Left colon (tissue), 2 donors: ENCODE results near the gene LRMDA. TPM values are rescaled to one million over a fixed set of nuclear protein-coding genes. Genes with fewer than 3 reads are reported as not detected.

ENCODE experiments used
- ATAC-seq: fragments of 200-7000 bp; cut with Tn5 transposase; one replicate; pipeline ENCODE4 v1.9.1; 2020; ENCODE audit warnings: mild to moderate bottlenecking, moderate library complexity
- DNase-seq, 2 donors: peaks; one replicate each; pipeline ENCODE4 v3.0.0-alpha.2; 2020
- intact Hi-C, 2 donors: fragments of 100-400 bp; cut with DNase I in 1 of 2; cut with micrococcal nuclease in 1 of 2; formaldehyde crosslinking; loops; one replicate each; pipeline versions ENCODE4 v1.11.2 to v1.14.0; 2022; cut with DNase I, micrococcal nuclease
- total RNA-seq, 2 donors: library from RNA; stranded (reverse); fragmentation: NEBNext Ultra II Directional; extraction: Animal tissue kit (Norgen Biotek cat#: 25700); gene quantifications; one replicate each; pipeline ENCODE4 v1.2.1, GENCODE V29; 2021
- donor health status: DM: no; HTN: no; CAD: no.
- donor health status: DM: yes; HTN: yes; CAD: no.

The LRMDA gene
- total RNA-seq, 2 donors from 2014 or later = 8.1 to 10.6 TPM

DNA sequence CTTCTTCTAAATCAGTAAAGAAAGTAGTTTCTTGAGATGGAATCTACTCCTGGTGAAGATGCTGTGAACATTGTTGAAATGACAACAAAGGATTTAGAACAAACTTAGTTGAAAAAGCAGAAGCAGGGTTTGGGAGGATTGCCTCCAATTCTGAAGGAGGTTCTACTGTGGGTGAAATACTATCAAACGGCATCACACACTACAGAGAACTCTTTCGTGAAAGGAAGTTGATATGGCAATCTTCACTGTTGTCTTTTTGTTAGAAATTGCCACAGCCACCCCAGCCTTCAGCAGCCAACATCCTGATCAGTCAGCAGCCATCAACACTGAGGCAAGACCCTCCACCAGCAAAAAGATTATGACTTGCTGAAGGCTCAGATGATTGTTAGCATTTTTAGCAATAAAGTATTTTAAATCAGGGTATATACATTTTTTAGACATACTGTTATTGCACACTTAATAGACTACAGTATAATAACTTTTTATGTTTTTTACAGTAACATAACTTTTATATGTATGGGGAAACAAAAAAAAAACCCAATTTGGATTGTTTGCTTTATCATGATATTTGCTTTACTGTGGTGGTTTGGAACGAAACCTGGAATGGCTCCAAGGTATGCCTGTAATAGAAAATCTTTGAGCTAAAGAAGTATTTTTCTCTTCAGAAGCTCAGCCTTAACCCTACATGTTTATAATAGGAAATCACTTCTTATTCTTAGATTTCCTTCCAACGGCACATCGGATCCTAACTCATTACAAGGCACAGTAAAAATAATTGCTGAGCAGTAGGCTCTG, 257.3 kb downstream of the LRMDA start:
- intact Hi-C loops = no loop called here
- no peak for DNase-seq

DNA sequence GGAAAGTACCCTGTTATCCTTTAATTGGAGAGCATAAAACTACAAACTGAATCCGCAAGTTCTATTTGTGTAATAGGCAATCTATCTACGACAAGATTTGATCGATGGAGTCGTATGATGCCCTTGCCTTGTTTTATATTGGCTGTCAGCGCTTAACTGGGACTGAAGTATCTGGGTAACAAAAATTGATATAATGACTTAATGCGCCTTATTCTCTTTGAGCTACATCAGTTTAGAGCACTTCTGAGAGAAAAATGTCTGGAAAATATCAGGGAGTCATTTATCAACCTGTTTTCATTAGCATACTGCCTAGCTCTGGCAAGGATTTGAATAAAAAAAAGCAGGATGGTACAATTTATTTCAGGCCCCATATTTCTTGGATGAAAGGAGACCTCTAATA, 262.1 kb downstream of the LRMDA start:
- intact Hi-C loops = no loop called here
- ATAC-seq (no peak), DNase-seq (no peak)

More for the DNA sequence above, 257.3 kb downstream of the LRMDA start:
- no peak for ATAC-seq

DNA sequence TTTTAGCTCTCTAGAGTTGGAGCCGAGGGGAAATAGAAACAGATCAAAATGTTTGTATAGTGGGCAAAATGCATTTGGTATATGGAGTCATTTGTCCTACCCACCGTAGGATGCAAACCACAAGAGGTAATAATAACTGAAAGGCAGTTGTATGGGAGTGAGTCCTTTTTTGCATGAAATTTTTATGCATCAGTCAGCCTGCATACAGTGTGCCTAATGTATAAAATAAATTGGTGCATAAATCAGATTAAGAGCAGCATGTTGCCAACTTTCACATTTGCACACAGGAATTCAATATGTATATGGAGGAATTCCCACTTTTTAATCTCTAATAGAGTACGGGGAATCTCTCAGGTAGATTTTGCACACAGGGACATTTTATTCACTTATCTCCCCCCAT, 262.8 kb downstream of the LRMDA start:
- ATAC-seq (no peak), DNase-seq (no peak)
- intact Hi-C loops = no loop called here

DNA sequence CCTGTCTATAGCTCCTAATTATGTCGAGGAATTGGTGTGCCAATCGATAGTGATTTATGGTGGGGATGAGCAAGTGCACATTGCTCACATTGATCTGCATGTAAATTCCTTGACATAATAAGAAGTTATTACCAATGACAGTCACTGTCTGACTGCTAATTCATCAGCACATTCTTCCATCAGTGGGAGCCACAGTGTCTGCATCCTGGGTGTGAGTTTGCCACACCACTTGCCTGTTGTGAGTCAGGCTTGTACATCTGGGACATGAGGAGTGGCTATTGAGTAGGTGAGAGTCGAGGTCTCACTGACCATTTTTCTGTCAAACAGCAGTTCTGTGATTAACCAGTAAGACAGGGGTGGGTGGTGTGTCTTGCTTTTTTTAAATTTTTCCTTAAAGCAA, 263.4 kb downstream of the LRMDA start:
- intact Hi-C loops = no loop called here
- no peak for ATAC-seq
- DNase-seq = no peak

DNA sequence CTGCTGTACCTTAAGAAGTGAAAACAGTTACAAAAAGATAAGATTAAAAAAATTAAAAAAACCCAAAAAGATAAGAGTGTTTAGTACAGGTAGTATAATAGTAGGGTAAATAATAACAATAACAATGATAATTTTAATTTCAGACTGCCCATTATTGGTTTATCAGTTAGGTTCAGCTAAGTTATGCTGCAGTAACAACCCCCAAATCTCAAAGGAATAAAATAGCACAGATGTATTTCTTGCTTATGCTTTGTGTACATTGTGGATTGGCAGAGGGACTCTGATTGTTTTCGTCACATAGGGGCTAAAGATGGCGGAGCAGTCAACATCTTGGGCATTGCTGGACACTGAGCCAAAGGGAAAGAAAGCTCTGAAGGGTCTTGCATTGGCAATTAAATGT, 264.6 kb downstream of the LRMDA start:
- intact Hi-C loops = no loop called here
- DNase-seq = no peak
- ATAC-seq = no peak

DNA sequence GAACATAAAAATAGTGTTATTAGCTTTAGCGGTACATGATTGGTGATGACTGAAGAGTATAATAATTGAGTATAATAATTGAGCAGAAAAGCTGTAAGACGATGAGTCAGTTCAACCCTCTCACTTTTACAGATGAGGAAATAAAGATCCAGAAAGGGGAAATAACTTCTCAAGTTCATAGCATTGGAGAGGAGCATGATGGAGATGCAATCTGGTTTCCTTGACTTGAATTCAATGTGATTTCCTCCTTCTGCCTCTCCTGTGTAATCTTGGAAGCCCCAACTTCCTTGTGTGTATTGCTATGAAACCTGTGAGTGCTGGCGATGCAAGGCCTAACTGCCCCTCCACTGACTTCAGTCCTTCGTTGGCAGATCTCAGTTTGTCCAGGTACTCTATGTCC, 265.1 kb downstream of the LRMDA start:
- no peak for DNase-seq
- intact Hi-C loops = no loop called here
- ATAC-seq = no peak

DNA sequence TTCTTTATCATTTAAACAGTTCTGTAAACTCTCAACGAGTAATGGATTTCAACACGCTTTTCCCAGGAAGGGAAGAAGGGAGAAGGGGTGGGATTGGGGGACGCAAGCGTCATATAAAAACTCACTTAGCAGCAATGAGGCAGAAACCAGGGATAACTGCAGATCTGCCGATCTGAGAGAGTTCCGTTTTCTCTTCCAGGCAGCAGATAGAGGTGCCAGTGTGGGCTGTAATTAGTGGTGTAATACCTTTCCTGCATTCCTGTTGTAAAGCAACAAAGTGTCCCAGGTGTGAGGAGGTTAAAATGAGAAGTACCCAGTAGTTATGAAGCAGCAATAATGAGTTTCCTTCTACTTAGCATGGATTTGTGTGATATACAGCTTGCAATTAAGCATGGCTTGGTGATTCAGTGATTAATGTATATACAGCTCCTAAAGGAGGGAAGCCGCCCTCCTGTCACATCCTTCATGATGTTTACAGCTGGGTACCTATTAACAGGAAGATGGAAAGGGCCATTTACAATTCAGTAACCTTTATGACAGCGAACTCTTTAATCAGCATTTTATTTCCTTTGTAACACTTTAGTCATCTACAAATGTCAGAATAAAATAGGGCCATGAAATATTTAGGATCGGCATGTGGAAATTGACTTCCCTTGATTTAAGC, 271.9 kb downstream of the LRMDA start:
- intact Hi-C loops = no loop called here
- DNase-seq (no peak), ATAC-seq (peak; percentile 65)

DNA sequence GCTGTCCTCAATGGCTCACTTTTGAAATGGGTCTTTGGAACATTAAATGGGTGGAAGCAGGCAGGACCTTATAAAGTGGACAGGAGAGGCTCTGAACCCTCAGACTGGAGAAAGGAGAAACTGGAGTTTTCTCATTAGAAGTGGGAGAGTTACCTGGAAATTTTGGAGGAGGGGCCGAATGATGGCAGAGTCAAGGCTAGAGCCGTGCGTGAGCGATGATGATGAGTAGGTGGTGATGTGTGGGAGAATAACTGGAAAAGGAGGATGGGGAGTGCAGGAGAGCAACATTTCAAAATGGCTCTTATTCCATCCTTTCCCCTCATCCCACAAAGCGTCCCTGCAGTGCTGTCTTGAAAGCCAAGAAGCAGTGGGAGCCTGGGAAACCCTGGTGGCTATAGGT, 274.0 kb downstream of the LRMDA start:
- DNase-seq (no peak), ATAC-seq (no peak)
- intact Hi-C loops = no loop called here

DNA sequence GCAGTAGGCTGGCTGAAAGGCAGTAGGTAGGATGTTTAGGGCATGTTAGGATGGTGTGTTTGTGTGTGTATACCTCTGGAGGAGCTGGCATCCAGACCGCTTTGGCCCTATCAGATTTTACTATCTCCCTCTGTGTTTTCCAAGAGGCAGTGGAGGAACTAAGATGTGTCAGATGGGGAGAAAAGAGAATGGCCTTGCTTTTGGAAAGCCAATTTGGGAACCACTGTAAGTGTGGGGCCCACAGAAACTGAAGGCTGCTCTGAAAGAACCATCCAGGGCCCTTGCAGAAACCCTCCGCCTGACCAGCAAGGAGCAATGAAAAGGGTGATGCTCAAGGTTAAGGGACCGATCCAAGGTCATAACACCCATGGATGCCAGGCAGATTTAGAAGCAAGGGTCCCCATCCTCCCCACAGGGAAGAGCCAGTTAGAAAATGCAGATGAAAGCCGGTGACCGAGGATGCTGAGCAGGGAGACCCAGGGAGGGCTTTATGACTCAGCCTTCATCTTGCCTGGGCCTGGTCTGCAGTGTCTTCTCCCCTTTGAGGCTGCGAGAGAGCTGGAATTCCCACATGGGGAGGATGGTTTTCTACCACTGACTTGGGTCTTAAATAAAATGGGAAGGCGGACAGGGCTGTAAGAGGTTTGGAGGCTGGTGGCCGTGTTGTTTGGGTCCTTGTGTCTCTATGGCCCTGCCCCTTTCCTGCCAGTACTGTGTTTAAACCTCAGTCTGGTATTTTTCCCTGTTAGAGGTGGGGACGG, 275.8 kb downstream of the LRMDA start:
- intact Hi-C loops = no loop called here
- no peak for DNase-seq
- no peak for ATAC-seq

DNA sequence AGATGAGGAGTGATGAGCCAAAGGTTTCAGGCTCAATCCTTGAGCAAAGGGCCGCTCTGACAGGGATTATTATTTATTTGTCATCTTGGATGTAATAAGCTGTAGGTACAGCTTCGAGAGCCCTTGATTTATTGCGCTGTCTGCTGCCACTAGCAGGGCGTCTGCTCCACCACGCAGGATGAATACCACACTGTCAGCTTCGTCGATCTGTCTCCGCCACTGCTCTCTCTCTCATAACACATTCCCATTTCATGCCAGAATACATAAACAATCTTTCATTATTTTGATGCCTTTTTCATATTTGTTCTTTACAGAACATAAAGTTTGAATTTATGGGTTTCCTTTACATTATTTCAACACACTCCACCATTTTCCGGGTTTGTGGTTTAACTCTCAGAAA, 276.6 kb downstream of the LRMDA start:
- DNase-seq (no peak), ATAC-seq (no peak)
- intact Hi-C loops = no loop called here

DNA sequence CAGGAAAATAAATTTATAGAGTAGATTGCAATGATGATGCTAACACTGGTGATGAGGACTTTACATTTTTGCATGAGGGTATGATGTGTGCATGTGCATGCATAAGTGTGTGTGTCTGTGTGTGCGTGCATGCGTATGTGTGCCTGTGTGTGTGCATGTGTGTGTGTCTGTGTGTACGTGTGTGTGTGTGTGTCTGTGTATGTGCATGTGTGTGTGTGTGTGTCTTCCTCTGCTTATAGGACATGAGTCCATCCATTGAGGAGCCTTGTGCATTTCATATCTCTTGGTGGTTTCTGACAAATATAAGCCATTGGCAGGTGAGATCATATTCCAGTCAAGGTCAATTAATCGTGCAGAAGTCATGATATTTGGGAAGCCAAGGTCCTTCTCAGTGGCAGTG, 277.8 kb downstream of the LRMDA start:
- ATAC-seq (no peak), DNase-seq (no peak)
- intact Hi-C loops = no loop called here

DNA sequence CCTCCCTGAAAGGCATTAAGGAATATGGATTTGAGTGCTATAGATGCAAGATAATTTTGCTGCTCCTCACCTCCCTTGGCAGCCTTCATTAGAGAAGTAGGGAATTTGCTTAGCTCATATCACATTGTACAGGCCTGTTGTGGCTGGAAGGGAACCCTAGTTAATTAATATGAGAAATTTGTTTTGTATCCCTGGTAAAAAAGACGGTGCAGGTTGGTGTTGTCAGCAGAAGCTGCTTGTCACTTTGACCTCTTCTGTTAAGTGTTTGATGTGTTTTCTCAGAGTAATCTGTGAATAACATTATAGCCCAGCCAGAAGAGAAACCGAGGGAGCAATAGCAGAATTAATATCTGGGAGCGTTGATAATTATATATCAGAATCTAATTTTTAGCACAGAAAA, 278.4 kb downstream of the LRMDA start:
- DNase-seq (no peak), ATAC-seq (no peak)
- intact Hi-C loops = no loop called here

DNA sequence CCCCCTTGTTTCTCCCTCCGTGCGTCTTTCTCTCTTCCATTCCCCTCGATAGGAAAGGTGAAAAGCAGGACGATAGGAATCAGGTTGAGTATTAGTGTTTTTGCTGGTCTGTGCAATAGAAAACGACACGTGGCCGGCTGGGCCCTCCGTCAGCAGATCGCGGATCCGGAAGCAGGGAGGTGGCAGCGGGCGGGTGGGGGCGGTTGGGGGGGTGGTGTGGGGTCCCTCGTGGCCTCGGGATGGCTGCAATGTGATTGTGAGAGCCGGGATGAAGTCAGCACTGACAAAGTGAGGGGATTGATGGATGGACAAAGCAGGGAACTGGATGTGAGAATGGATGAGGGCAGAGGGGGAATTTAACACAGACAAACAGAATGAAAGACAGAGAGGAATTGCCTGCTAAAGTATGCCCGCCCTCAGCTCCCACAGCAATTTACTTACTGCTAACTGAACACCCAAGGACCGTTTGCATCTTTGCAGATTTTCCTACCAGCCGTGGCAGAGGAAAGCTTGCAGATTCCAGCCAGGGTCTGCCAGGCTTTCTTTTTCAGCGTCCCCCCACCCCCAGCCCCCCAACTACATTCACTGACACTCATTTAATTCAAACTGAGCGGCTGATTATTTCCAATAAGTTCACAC, 280.9 kb downstream of the LRMDA start:
- intact Hi-C loops = no loop called here
- ATAC-seq (no peak), DNase-seq (no peak)

DNA sequence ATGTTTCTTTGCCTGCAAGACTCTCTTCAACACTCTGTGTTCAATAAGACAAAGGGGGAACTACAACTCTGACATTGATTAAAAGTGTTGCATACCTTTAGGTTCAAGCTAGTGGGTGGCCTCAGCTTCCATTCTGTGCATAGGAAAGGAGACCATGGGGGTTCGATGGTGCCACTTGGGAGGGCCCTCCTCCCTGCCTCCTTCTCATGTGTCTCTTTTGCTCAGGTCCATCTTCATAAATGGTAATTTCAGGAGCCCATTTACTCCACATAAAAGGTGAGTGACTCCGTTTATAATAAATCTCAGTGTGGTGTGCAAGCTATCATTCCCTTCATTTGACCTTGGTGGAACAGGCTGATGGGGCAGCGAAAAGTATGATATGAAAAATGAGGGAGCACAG, 285.1 kb downstream of the LRMDA start:
- no peak for ATAC-seq
- no peak for DNase-seq
- intact Hi-C loops = no loop called here

DNA sequence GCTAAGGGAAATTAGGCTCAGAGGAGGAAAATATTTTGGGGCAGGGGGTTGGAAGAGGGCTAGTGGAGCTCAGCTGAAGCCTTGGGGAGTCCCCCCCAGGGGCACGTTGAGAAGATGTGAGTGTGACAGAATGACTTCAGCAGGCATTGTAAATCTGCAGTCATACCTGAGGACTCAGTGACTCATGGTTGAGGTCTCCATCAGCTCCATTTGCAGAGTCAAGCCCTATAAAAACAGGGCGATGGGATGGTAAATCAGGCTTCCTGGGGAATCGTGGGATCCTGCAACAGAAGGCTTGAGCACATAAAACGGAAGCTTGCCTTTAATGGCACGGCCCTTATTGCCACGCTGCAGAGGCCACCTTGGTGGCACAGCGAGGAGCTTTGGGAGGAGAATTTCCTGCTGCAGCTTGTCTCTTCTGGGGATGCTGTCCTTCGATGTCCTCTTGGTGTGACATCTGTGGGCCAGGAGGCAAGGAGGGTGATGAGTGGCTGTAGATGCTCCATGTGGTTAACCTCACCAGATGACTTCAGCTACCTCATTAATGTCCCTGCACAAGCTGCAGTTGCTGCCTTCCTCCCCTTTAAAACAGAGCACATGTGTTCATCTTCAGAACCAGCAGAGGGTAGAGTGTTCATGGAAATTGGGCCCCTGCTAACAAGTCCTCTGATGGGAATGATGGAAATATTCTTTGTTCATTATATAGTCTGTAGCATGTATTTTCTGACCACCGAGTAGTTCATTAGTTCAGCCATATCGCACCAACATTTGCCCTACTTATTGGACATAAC, 285.9 kb downstream of the LRMDA start:
- intact Hi-C loops = no loop called here
- no peak for ATAC-seq
- DNase-seq = no peak

DNA sequence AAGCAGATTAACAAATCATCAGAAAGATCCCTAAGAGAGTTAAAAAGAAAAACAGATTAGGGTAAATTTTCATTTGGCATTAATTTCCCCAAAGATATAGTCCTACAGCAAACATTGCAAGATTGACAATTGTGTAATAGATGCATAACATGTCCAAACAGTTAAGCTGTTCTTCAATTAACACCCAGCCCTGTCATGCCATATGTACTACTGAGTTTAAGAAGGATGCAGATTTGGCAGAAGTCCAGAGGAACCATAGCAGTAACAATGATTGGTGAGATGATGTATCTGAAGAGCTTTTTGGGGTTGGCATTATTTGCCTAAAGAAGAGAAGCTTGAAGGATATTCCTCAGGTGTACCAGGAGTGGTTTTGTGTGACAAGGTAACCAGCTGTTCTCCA, 287.6 kb downstream of the LRMDA start:
- ATAC-seq = no peak
- DNase-seq = no peak
- intact Hi-C loops = no loop called here

DNA sequence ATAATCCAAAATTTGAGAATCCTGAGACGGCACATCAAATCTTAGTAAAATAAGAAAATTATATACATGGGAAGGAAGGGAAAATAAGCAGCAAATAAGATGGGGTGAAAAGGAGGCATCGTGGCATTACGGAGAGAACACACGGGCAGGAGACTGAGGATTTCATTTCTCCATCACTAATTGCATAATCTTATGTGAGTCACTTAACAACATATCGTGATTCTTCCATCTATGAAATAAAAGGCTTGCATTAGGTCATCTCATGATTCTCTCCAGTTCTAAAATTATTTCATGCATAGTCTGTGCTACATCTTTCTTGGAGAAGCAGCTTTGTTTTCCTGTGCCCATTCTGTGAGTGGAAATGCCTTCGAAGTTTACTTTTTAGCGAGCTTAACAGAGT, 288.7 kb downstream of the LRMDA start:
- intact Hi-C loops = no loop called here
- no peak for DNase-seq
- ATAC-seq = no peak

DNA sequence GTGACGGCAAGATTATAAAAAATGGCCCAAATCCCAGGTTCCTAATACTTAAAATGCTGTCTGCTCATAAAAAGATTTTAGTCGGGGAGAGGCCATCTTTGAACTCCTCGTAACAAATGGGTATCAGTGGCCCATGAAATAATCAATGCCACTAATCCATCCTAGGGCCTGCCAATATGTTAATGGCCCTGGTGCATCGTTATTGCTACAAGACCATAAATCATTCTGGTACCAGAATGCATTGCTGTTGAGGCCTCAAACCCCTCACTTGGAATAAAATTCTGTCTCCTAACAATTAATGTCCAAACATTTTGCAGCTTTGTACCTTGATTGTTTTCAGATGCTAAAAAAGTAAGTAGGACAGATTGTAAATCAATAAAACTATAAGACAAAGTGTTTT, 290.6 kb downstream of the LRMDA start:
- DNase-seq (no peak), ATAC-seq (no peak)
- intact Hi-C loops = no loop called here

DNA sequence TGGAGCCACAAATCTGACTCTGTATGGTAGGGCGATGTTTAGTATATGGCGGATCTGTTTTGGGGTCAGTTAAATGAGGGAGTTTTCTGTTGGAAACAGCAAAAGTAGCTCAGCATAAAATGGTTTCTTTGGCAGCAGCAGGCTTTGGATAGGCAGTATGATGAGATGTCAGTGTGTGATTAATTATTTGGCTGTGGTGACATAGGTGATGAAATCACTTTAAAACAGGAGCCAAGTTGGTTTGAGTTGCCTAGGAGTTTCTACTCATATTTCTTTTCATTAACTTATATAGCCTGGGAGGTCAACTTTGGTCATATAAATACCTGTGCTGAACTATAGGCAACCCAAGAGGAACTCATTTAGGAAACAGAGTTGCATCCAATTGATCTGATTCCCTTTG, 291.2 kb downstream of the LRMDA start:
- ATAC-seq (no peak), DNase-seq (no peak)
- intact Hi-C loops = no loop called here
